ENCODE results near the gene SLC25A14. TPM values are rescaled to one million over a fixed set of nuclear protein-coding genes. Genes with fewer than 3 reads are reported as not detected.

The SLC25A14 gene
- total RNA-seq, 2 experiments from 2014 or later: 12.2 to 13.0 TPM

DNA sequence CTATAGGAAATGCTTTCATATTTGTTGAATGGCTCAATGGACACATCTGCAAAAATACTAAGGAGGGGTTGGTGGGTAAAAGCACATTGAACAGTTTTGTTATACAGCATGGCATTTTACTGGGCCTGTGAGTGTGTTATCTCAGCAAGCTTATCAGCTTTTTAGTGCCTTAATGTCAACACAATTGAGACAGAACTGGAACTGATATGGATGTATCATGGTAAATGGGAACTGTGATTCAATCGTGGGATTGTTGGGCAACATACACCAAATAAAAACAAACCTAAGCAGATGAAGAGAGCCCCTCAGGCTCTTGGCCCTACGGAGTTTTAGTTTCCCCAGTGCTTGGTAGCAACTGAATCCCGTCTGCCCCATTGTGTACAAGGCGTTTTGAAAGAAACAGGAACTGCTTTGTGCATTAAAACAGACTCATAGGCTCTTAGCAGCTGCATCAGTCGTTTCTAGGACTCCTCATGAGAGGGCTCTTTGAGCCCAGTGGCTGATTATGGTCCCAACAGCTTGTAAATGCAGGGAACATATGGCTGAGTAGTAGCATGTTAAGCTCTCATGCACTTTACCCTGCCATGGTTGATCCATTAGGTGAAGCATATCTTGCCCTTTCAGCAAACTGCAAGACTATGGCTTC lies 38.4 kb downstream of the SLC25A14 start:
- H3K36me3 Mint-ChIP-seq (ENCODE audit: low read depth): no peaks in the 10 kb centered on the region
- no peaks in the 10 kb centered on the region for H3K27me3 ChIP-seq (ENCODE audit: control insufficient read depth in 1 of 2, insufficient read depth in 2 of 2, low read length in 2 of 2)
- no peak overlapping the region for H3K27ac ChIP-seq (ENCODE audit: low read depth in 1 of 2, low read length in 2 of 2)
- no peak overlapping the region for H3K4me3 Mint-ChIP-seq
- no peaks in the 10 kb centered on the region for H3K27me3 Mint-ChIP-seq
- no peaks in the 10 kb centered on the region for H3K9me3 ChIP-seq (ENCODE audit: control insufficient read depth in 1 of 2, insufficient read depth in 1 of 2, low read length in 2 of 2)
- no peak overlapping the region for H3K27ac Mint-ChIP-seq
- ATAC-seq (ENCODE audit: poor library complexity): no peak
- intact Hi-C loops (cut with DNase I, micrococcal nuclease): no loop called here
- no peak overlapping the region for H3K4me3 ChIP-seq (ENCODE audit: low read length)
- CTCF ChIA-PET: no interaction called here
- POLR2A ChIA-PET: no interaction called here
- no peaks in the 10 kb centered on the region for H3K4me1 ChIP-seq (ENCODE audit: insufficient read depth, low read length)
- H3K9me3 Mint-ChIP-seq: no peaks in the 10 kb centered on the region
- no peaks in the 10 kb centered on the region for H3K4me1 Mint-ChIP-seq (ENCODE audit: low read depth)
- DNase-seq: no peak
- H3K36me3 ChIP-seq (ENCODE audit: insufficient read depth, low read length): no peaks in the 10 kb centered on the region
- no peak for TF ChIP-seq CTCF (IDR thresholded peaks at IDR 0.05)

DNA sequence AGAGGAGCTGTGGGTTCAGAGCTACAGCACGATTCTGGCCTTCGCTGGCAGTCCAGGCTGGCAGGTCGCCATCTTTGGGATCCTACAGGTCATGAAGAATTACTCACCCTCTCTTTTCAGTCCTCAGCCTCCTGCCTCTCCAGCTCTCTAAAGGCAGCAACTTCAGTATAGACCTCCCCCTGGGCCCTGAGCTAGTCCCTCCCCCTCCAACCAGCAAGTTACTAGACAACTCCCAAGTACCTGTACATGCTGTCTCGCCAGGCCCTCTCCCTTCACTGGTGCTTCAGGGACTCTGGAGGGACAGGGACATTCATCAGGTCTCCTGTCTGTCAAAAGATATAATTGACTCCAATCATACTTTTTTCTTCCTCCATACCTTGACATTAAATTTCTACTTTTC lies 45.8 kb downstream of the SLC25A14 start, which contains the start of gene GPR119:
Gene GPR119 (minus strand): TSS at position 155 of the 400 bp plus-strand sequence. CDS start 227 bp downstream, outside the sequence.
- ATAC-seq (ENCODE audit: poor library complexity) (no peak), DNase-seq (no peak)
- Mint-ChIP-seq H3K4me1 (ENCODE audit: low read depth) (no peaks in the 10 kb centered on the region), H3K36me3 (ENCODE audit: low read depth) (no peaks in the 10 kb centered on the region), H3K4me3 (no peak within 1 kb of the TSS), H3K27me3 (no peaks in the 10 kb centered on the region), H3K9me3 (no peaks in the 10 kb centered on the region), H3K27ac (no peak within 1 kb of the TSS)
- no peaks in the 10 kb centered on the region for H3K27me3 ChIP-seq (ENCODE audit: control insufficient read depth in 1 of 2, insufficient read depth in 2 of 2, low read length in 2 of 2)
- no peaks in the 10 kb centered on the region for H3K36me3 ChIP-seq (ENCODE audit: insufficient read depth, low read length)
- no peaks in the 10 kb centered on the region for H3K9me3 ChIP-seq (ENCODE audit: control insufficient read depth in 1 of 2, insufficient read depth in 1 of 2, low read length in 2 of 2)
- H3K27ac ChIP-seq (ENCODE audit: low read depth in 1 of 2, low read length in 2 of 2): no peak within 1 kb of the TSS
- intact Hi-C loops (cut with DNase I, micrococcal nuclease): no loop called here
- no peak within 1 kb of the TSS for H3K4me3 ChIP-seq (ENCODE audit: low read length)
- CTCF ChIA-PET: no interaction called here
- TF ChIP-seq CTCF (IDR thresholded peaks at IDR 0.05): no peak
- no peaks in the 10 kb centered on the region for H3K4me1 ChIP-seq (ENCODE audit: insufficient read depth, low read length)
- POLR2A ChIA-PET: no interaction called here

GRCh38 chrX:130386408-130386808 lies 46.7 kb downstream of the SLC25A14 start:
- CTCF ChIA-PET: no interaction called here
- ATAC-seq (ENCODE audit: poor library complexity) (no peak), DNase-seq (no peak)
- H3K9me3 ChIP-seq (ENCODE audit: control insufficient read depth in 1 of 2, insufficient read depth in 1 of 2, low read length in 2 of 2): no peaks in the 10 kb centered on the region
- H3K4me3 ChIP-seq (ENCODE audit: low read length): no peak overlapping the region
- Mint-ChIP-seq H3K27ac (no peak overlapping the region), H3K4me1 (ENCODE audit: low read depth) (no peaks in the 10 kb centered on the region), H3K36me3 (ENCODE audit: low read depth) (no peaks in the 10 kb centered on the region), H3K27me3 (no peaks in the 10 kb centered on the region), H3K9me3 (no peaks in the 10 kb centered on the region), H3K4me3 (no peak overlapping the region)
- no peaks in the 10 kb centered on the region for H3K36me3 ChIP-seq (ENCODE audit: insufficient read depth, low read length)
- H3K27ac ChIP-seq (ENCODE audit: low read depth in 1 of 2, low read length in 2 of 2): no peak overlapping the region
- no peaks in the 10 kb centered on the region for H3K4me1 ChIP-seq (ENCODE audit: insufficient read depth, low read length)
- H3K27me3 ChIP-seq (ENCODE audit: control insufficient read depth in 1 of 2, insufficient read depth in 2 of 2, low read length in 2 of 2): no peaks in the 10 kb centered on the region
- no peak for TF ChIP-seq CTCF (IDR thresholded peaks at IDR 0.05)
- POLR2A ChIA-PET: no interaction called here
- intact Hi-C loops (cut with DNase I, micrococcal nuclease): no loop called here
